ENCODE data around the gene RAPGEF6. TPM values are rescaled to one million over a fixed set of nuclear protein-coding genes. Genes with fewer than 3 reads are reported as not detected.
"Not testable (repeated sequence)": the region's sequence is repeated elsewhere in the genome, so short reads cannot be mapped to it uniquely, and the experiment has no call there.

The RAPGEF6 gene
- polyA plus RNA-seq, 1 donor (not counting 4 experiments of a cell fraction or from before 2014, with no cell fraction given), result 8.7 TPM

DNA sequence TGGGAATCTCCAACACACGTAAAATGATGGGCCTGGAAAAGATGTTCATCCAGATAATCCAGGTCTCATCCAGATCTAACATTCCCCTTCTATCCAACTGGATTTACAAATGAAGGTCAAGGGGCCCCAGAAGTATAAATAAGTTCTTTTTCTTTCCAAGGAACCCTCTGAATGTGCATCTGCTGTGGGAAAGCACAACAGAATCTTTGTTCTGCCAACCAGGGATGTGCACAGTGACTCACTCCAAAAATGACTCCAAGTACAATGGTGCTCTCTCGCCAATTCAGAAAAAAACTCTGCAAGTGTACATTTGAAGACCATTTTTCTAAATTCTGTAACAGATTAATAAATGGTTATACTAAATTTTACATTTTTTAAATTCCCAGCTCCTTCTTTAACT lies 12.4 kb downstream of the RAPGEF6 start:
- no peak overlapping the region for H3K9ac ChIP-seq (ENCODE audit: control insufficient read depth, extremely low read depth, insufficient read depth, low read length)
- H3K4me1 ChIP-seq (ENCODE audit: control insufficient read depth, extremely low read depth, insufficient read depth, low read length), result peaks cover 4% of the 10 kb centered on the region
- dilution Hi-C loops (cut with MboI; ENCODE audit: extremely low pct_ligation_motif_present, low sequenced_read_pairs), result no loop called here
- H2AFZ ChIP-seq (ENCODE audit: control insufficient read depth, low read length), result no peak overlapping the region
- no peaks in the 10 kb centered on the region for H3K9me1 ChIP-seq (ENCODE audit: control insufficient read depth, extremely low read depth, insufficient read depth, low read length)
- no peak overlapping the region for H3K4me3 ChIP-seq (ENCODE audit: control insufficient read depth in 2 of 3, extremely low read depth in 1 of 3, insufficient read depth in 2 of 3, low read depth in 1 of 3, low read length in 3 of 3)
- no peaks in the 10 kb centered on the region for H3K36me3 ChIP-seq (ENCODE audit: control insufficient read depth in 2 of 2, extremely low read depth in 1 of 2, insufficient read depth in 2 of 2, low read length in 2 of 2)
- peaks cover 92% of the 10 kb centered on the region for H3K79me2 ChIP-seq (ENCODE audit: control insufficient read depth, insufficient read depth, low read length)
- TF ChIP-seq, protein P1, sequence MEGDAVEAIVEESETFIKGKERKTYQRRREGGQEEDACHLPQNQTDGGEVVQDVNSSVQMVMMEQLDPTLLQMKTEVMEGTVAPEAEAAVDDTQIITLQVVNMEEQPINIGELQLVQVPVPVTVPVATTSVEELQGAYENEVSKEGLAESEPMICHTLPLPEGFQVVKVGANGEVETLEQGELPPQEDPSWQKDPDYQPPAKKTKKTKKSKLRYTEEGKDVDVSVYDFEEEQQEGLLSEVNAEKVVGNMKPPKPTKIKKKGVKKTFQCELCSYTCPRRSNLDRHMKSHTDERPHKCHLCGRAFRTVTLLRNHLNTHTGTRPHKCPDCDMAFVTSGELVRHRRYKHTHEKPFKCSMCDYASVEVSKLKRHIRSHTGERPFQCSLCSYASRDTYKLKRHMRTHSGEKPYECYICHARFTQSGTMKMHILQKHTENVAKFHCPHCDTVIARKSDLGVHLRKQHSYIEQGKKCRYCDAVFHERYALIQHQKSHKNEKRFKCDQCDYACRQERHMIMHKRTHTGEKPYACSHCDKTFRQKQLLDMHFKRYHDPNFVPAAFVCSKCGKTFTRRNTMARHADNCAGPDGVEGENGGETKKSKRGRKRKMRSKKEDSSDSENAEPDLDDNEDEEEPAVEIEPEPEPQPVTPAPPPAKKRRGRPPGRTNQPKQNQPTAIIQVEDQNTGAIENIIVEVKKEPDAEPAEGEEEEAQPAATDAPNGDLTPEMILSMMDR (optimal IDR thresholded peaks at IDR 0.05 in 1 of 3, IDR thresholded peaks at IDR 0.05 in 1 of 3, conservative IDR thresholded peaks at IDR 0.05 in 1 of 3; ENCODE audit: extremely low read depth in 1 of 3, insufficient read depth in 2 of 3, low read length in 3 of 3), result no peak
- TF ChIP-seq EZH2 (IDR thresholded peaks at IDR 0.05; ENCODE audit: low read length), result no peak
- no peaks in the 10 kb centered on the region for H3K9me3 ChIP-seq (ENCODE audit: control insufficient read depth, low read depth, low read length)
- H4K20me1 ChIP-seq (ENCODE audit: control insufficient read depth, extremely low read depth, insufficient read depth, low read length), result peaks cover 4% of the 10 kb centered on the region
- no peak overlapping the region for H3K4me2 ChIP-seq (ENCODE audit: control insufficient read depth, extremely low read depth, insufficient read depth, low read depth, low read length)
- DNase-seq (ENCODE audit: low read depth, low spot score) (no peak), FAIRE-seq (no peak)
- H3K27ac ChIP-seq (ENCODE audit: control insufficient read depth, insufficient read depth, low read length), result no peak overlapping the region
- no peaks in the 10 kb centered on the region for H3K27me3 ChIP-seq (ENCODE audit: control insufficient read depth, extremely low read depth, insufficient read depth, low read length)

DNA sequence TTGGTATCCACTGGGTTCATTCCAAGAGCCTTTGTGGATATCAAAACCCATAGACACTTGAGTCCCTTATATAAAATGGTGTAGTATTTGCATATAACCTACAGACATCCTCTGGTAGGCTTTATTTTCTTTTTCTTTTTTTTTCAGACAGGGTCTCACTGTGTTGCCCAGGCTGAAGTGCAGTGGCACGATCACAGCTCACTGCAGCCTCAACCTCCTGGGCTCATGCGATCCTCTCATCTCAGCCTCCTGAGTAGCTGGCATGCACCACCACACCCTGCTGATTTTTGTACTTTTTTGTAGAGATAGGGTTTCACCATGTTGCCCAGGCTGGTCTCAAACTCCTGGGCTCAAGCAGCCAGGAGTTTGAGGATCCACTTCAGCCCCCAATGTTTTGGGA lies 13.9 kb downstream of the RAPGEF6 start:
- H3K79me2 ChIP-seq (ENCODE audit: control insufficient read depth, insufficient read depth, low read length), result peaks cover 92% of the 10 kb centered on the region
- H3K9me3 ChIP-seq (ENCODE audit: control insufficient read depth, low read depth, low read length); H3K9ac ChIP-seq (ENCODE audit: control insufficient read depth, extremely low read depth, insufficient read depth, low read length); DNase-seq (ENCODE audit: low read depth, low spot score); H2AFZ ChIP-seq (ENCODE audit: control insufficient read depth, low read length); dilution Hi-C loops (cut with MboI; ENCODE audit: extremely low pct_ligation_motif_present, low sequenced_read_pairs); FAIRE-seq; H3K36me3 ChIP-seq (ENCODE audit: control insufficient read depth in 2 of 2, extremely low read depth in 1 of 2, insufficient read depth in 2 of 2, low read length in 2 of 2); H3K4me3 ChIP-seq (ENCODE audit: control insufficient read depth in 2 of 3, extremely low read depth in 1 of 3, insufficient read depth in 2 of 3, low read depth in 1 of 3, low read length in 3 of 3); H3K4me2 ChIP-seq (ENCODE audit: control insufficient read depth, extremely low read depth, insufficient read depth, low read depth, low read length); H3K4me1 ChIP-seq (ENCODE audit: control insufficient read depth, extremely low read depth, insufficient read depth, low read length); H4K20me1 ChIP-seq (ENCODE audit: control insufficient read depth, extremely low read depth, insufficient read depth, low read length); H3K9me1 ChIP-seq (ENCODE audit: control insufficient read depth, extremely low read depth, insufficient read depth, low read length); H3K27me3 ChIP-seq (ENCODE audit: control insufficient read depth, extremely low read depth, insufficient read depth, low read length); H3K27ac ChIP-seq (ENCODE audit: control insufficient read depth, insufficient read depth, low read length): not testable (repeated sequence)

DNA sequence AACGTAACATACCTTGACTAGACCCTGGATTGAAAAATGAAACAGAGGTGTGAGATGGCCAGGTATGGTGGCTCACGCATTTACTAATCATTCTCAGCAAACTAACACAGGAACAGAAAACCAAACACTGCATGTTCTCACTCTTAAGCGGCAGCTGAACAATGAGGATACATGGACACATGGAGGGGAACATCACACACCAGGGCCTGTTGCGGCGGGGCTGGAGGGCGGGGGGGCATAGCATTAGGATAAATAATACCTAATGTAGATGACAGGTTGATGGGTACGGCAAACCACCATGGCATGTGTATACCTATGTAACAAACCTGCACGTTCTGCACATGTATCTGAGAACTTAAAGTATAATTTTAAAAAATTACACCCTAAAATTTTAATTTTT lies 15.9 kb downstream of the RAPGEF6 start:
- FAIRE-seq, result no peak
- Histone ChIP-seq H3K4me3 (ENCODE audit: control insufficient read depth in 2 of 3, extremely low read depth in 1 of 3, insufficient read depth in 2 of 3, low read depth in 1 of 3, low read length in 3 of 3) (no peak overlapping the region), H3K9me3 (ENCODE audit: control insufficient read depth, low read depth, low read length) (no peaks in the 10 kb centered on the region), H2AFZ (ENCODE audit: control insufficient read depth, low read length) (no peak overlapping the region), H3K4me2 (ENCODE audit: control insufficient read depth, extremely low read depth, insufficient read depth, low read depth, low read length) (no peak overlapping the region), H3K4me1 (ENCODE audit: control insufficient read depth, extremely low read depth, insufficient read depth, low read length) (peaks cover 4% of the 10 kb centered on the region), H3K36me3 (ENCODE audit: control insufficient read depth in 2 of 2, extremely low read depth in 1 of 2, insufficient read depth in 2 of 2, low read length in 2 of 2) (no peaks in the 10 kb centered on the region), H3K9ac (ENCODE audit: control insufficient read depth, extremely low read depth, insufficient read depth, low read length) (no peak overlapping the region), H4K20me1 (ENCODE audit: control insufficient read depth, extremely low read depth, insufficient read depth, low read length) (no peaks in the 10 kb centered on the region), H3K79me2 (ENCODE audit: control insufficient read depth, insufficient read depth, low read length) (peaks cover 90% of the 10 kb centered on the region), H3K27me3 (ENCODE audit: control insufficient read depth, extremely low read depth, insufficient read depth, low read length) (no peaks in the 10 kb centered on the region), H3K27ac (ENCODE audit: control insufficient read depth, insufficient read depth, low read length) (no peak overlapping the region), H3K9me1 (ENCODE audit: control insufficient read depth, extremely low read depth, insufficient read depth, low read length) (no peaks in the 10 kb centered on the region)
- TF ChIP-seq EZH2 (IDR thresholded peaks at IDR 0.05; ENCODE audit: low read length), result no peak
- TF ChIP-seq, protein P1 (optimal IDR thresholded peaks at IDR 0.05 in 1 of 3, IDR thresholded peaks at IDR 0.05 in 1 of 3, conservative IDR thresholded peaks at IDR 0.05 in 1 of 3; ENCODE audit: extremely low read depth in 1 of 3, insufficient read depth in 2 of 3, low read length in 3 of 3), result no peak
- dilution Hi-C loops (cut with MboI; ENCODE audit: extremely low pct_ligation_motif_present, low sequenced_read_pairs), result no loop called here
- DNase-seq (ENCODE audit: low read depth, low spot score), result no peak

All from keratinocyte (primary cell).